GM12872 (cell line): ENCODE measurements around the gene HIRIP3.

Experiments used
- CTCF ChIP-seq: IDR thresholded peaks from 3 replicates; pipeline ENCODE4 v1.5.1; 2011; ENCODE audit warnings: low read depth, mild to moderate bottlenecking, low read length, moderate library complexity; ENCODE audit not compliant: insufficient read depth

Gene HIRIP3

GRCh38 chr16:29943846-29944799 is 51.3 kb downstream of the HIRIP3 start:
- no peak for TF ChIP-seq CTCF
